Astrocyte (in vitro differentiated cells and primary cell): ENCODE results near the gene METTL16. TPM values are rescaled to one million over a fixed set of nuclear protein-coding genes. Genes with fewer than 3 reads are reported as not detected.

Source experiments
- DNase-seq: peaks from one replicate; pipeline ENCODE4 v3.0.0-alpha.2; 2010; ENCODE audit warnings: low read depth
- FAIRE-seq: peaks from 2 replicates; lab custom pipeline; 2011; peaks lifted over from hg19 to GRCh38; lab: Jason Lieb, UNC
- H2AFZ ChIP-seq: 2 replicates; pipeline ENCODE4 v1.6.0; 2012; ENCODE audit warnings: low read depth, low read length, inconsistent platforms
- H3K27ac ChIP-seq: 2 replicates; pipeline ENCODE4 v1.5.1; 2011; ENCODE audit warnings: low read depth, low read length, inconsistent platforms
- H3K27me3 ChIP-seq: 2 replicates; pipeline ENCODE4 v1.6.0; 2011; ENCODE audit warnings: low read length, inconsistent platforms; ENCODE audit not compliant: insufficient read depth
- H3K36me3 ChIP-seq: 2 replicates; pipeline ENCODE4 v1.5.1; 2011; ENCODE audit warnings: low read length, inconsistent platforms; ENCODE audit not compliant: insufficient read depth
- H3K4me1 ChIP-seq: 2 replicates; pipeline ENCODE4 v1.5.1; 2011; ENCODE audit warnings: low read length, inconsistent platforms; ENCODE audit not compliant: insufficient read depth
- H3K4me2 ChIP-seq: 2 replicates; pipeline ENCODE4 v1.6.0; 2012; ENCODE audit warnings: low read length, inconsistent platforms
- H3K4me3 ChIP-seq: 2 replicates; pipeline ENCODE4 v1.5.1; 2011; ENCODE audit warnings: low read depth, mild to moderate bottlenecking, low read length, inconsistent platforms; ENCODE audit not compliant: insufficient read depth
- H3K79me2 ChIP-seq: 2 replicates; pipeline ENCODE4 v1.6.0; 2012; ENCODE audit warnings: mild to moderate bottlenecking, low read length, inconsistent platforms; ENCODE audit not compliant: insufficient read depth
- H3K9ac ChIP-seq: 2 replicates; pipeline ENCODE4 v1.6.0; 2012; ENCODE audit warnings: mild to moderate bottlenecking, low read length, inconsistent platforms
- H3K9me3 ChIP-seq: 2 replicates; pipeline ENCODE4 v1.5.1; 2012; ENCODE audit warnings: low read depth, mild to moderate bottlenecking, low read length, inconsistent platforms; ENCODE audit not compliant: insufficient read depth
- H4K20me1 ChIP-seq: 2 replicates; pipeline ENCODE4 v1.6.0; 2012; ENCODE audit warnings: low read length, inconsistent platforms; ENCODE audit not compliant: insufficient read depth
- H3K27ac Mint-ChIP-seq: one replicate; pipeline ENCODE4 v1.8.0; 2021; ENCODE audit warnings: mild to moderate bottlenecking, mixed read lengths; ENCODE audit not compliant: unreplicated experiment
- H3K27me3 Mint-ChIP-seq: one replicate; pipeline ENCODE4 v1.8.0; 2021; ENCODE audit warnings: low read depth, mixed read lengths; ENCODE audit not compliant: unreplicated experiment
- H3K36me3 Mint-ChIP-seq: one replicate; pipeline ENCODE4 v1.8.0; 2021; ENCODE audit warnings: low read depth, mixed read lengths; ENCODE audit not compliant: unreplicated experiment
- H3K4me1 Mint-ChIP-seq: one replicate; pipeline ENCODE4 v1.8.0; 2021; ENCODE audit warnings: low read depth, mixed read lengths; ENCODE audit not compliant: unreplicated experiment
- H3K4me3 Mint-ChIP-seq: one replicate; pipeline ENCODE4 v1.8.0; 2021; ENCODE audit warnings: mild to moderate bottlenecking, moderate library complexity, mixed read lengths; ENCODE audit not compliant: unreplicated experiment
- H3K9me3 Mint-ChIP-seq: one replicate; pipeline ENCODE4 v1.8.0; 2021; ENCODE audit warnings: mild to moderate bottlenecking, mixed read lengths; ENCODE audit not compliant: unreplicated experiment
- CTCF ChIP-seq: IDR thresholded peaks from 2 replicates; pipeline ENCODE4 v1.5.1; 2011; ENCODE audit warnings: low read depth, mild to moderate bottlenecking, inconsistent platforms, low read length, moderate library complexity; ENCODE audit not compliant: insufficient read depth
- EZH2 ChIP-seq: IDR thresholded peaks from 2 replicates; pipeline ENCODE4 v1.6.1; 2012; ENCODE audit warnings: mild to moderate bottlenecking, low read length, inconsistent platforms; ENCODE audit not compliant: insufficient read depth
- total RNA-seq: library from RNA; stranded (reverse); gene quantifications from 2 replicates; pipeline ENCODE4 v1.2.1, GENCODE V29; 2021

The METTL16 gene
- total RNA-seq, 1 donor from 2014 or later = 28.4 TPM

GRCh38 chr17:2547176-2547575 lies 35.5 kb upstream of the METTL16 start:
- H3K36me3 Mint-ChIP-seq = no peaks in the 10 kb centered on the region
- no peak for FAIRE-seq
- no peaks in the 10 kb centered on the region for H3K36me3 ChIP-seq
- H3K27me3 Mint-ChIP-seq = no peaks in the 10 kb centered on the region
- no peak overlapping the region for H3K27ac Mint-ChIP-seq
- no peaks in the 10 kb centered on the region for H3K9me3 Mint-ChIP-seq
- no peaks in the 10 kb centered on the region for H4K20me1 ChIP-seq
- TF ChIP-seq EZH2 (no peak), CTCF (no peak)
- no peak overlapping the region for H3K4me2 ChIP-seq
- no peaks in the 10 kb centered on the region for H3K4me1 ChIP-seq
- peaks cover 3% of the 10 kb centered on the region for H3K4me1 Mint-ChIP-seq
- no peak overlapping the region for H3K4me3 Mint-ChIP-seq
- no peaks in the 10 kb centered on the region for H3K9me3 ChIP-seq
- H3K27ac ChIP-seq = no peak overlapping the region
- DNase-seq = no peak
- H3K9ac ChIP-seq = no peak overlapping the region
- no peaks in the 10 kb centered on the region for H3K79me2 ChIP-seq
- no peak overlapping the region for H3K4me3 ChIP-seq
- H2AFZ ChIP-seq = no peak overlapping the region
- peaks cover 7% of the 10 kb centered on the region for H3K27me3 ChIP-seq

- no peaks in the 10 kb centered on the region for H4K20me1 ChIP-seq
- Mint-ChIP-seq H3K9me3 (no peaks in the 10 kb centered on the region), H3K4me1 (peaks cover 3% of the 10 kb centered on the region), H3K36me3 (no peaks in the 10 kb centered on the region), H3K4me3 (no peak overlapping the region), H3K27ac (no peak overlapping the region), H3K27me3 (no peaks in the 10 kb centered on the region)
- DNase-seq (no peak), FAIRE-seq (no peak)
- no peaks in the 10 kb centered on the region for H3K27me3 ChIP-seq
- H3K36me3 ChIP-seq = no peaks in the 10 kb centered on the region
- no peak overlapping the region for H3K4me3 ChIP-seq
- no peak overlapping the region for H3K4me2 ChIP-seq
- H3K4me1 ChIP-seq = no peaks in the 10 kb centered on the region
- H3K79me2 ChIP-seq = no peaks in the 10 kb centered on the region
- H2AFZ ChIP-seq = no peak overlapping the region
- H3K9me3 ChIP-seq = no peaks in the 10 kb centered on the region
- no peak overlapping the region for H3K9ac ChIP-seq
- no peak for TF ChIP-seq EZH2
- no peak overlapping the region for H3K27ac ChIP-seq
Observed at GRCh38 chr17:2545393-2545792, 33.7 kb upstream of the METTL16 start.

GRCh38 chr17:2542456-2542855 lies 30.8 kb upstream of the METTL16 start:
- Histone ChIP-seq H3K79me2 (no peaks in the 10 kb centered on the region), H3K9ac (no peak overlapping the region), H4K20me1 (no peaks in the 10 kb centered on the region), H3K27me3 (no peaks in the 10 kb centered on the region), H3K36me3 (no peaks in the 10 kb centered on the region), H3K9me3 (no peaks in the 10 kb centered on the region), H3K4me3 (no peak overlapping the region), H2AFZ (no peak overlapping the region), H3K4me2 (no peak overlapping the region), H3K27ac (no peak overlapping the region), H3K4me1 (no peaks in the 10 kb centered on the region)
- no peak overlapping the region for H3K27ac Mint-ChIP-seq
- TF ChIP-seq CTCF = no peak
- TF ChIP-seq EZH2 = no peak
- H3K4me1 Mint-ChIP-seq = peaks cover 3% of the 10 kb centered on the region
- H3K4me3 Mint-ChIP-seq = no peak overlapping the region
- H3K27me3 Mint-ChIP-seq = no peaks in the 10 kb centered on the region
- no peaks in the 10 kb centered on the region for H3K9me3 Mint-ChIP-seq
- no peak for DNase-seq
- H3K36me3 Mint-ChIP-seq = no peaks in the 10 kb centered on the region
- no peak for FAIRE-seq
